Mesendoderm (in vitro differentiated cells): ENCODE data around the gene HIBADH.

ENCODE experiments used
- DNase-seq: peaks from one replicate; pipeline ENCODE4 v3.0.0; 2013
- H2AK5ac ChIP-seq: 2 replicates; pipeline ENCODE4 v1.6.1; 2013; ENCODE audit warnings: low read length, inconsistent platforms
- H2BK120ac ChIP-seq: 2 replicates; pipeline ENCODE4 v1.6.1; 2013; ENCODE audit warnings: low read depth, mild to moderate bottlenecking, low read length, moderate library complexity, mixed read lengths
- H2BK15ac ChIP-seq: replicated peaks from 2 replicates; pipeline ENCODE4 v1.6.1; 2013; ENCODE audit warnings: low read depth, mild to moderate bottlenecking, moderate library complexity
- H2BK5ac ChIP-seq: 2 replicates; pipeline ENCODE4 v1.6.1; 2013; ENCODE audit warnings: low read length, inconsistent platforms
- H3K18ac ChIP-seq: 2 replicates; pipeline ENCODE4 v1.6.1; 2013; ENCODE audit warnings: mild to moderate bottlenecking, low read length, mixed read lengths
- H3K23ac ChIP-seq: one replicate; pipeline ENCODE4 v1.6.1; 2013; ENCODE audit warnings: low read length
- H3K27ac ChIP-seq: 2 replicates; pipeline ENCODE4 v1.5.1; 2013; ENCODE audit warnings: low read depth, mild to moderate bottlenecking, inconsistent platforms, low read length, moderate library complexity
- H3K27me3 ChIP-seq: 2 replicates; pipeline ENCODE4 v1.6.1; 2013; ENCODE audit warnings: low read length, control low read depth, mild to moderate bottlenecking, inconsistent platforms; ENCODE audit not compliant: insufficient read depth, poor library complexity
- H3K36me3 ChIP-seq: 2 replicates; pipeline ENCODE4 v1.6.1; 2013; ENCODE audit warnings: low read length, inconsistent platforms; ENCODE audit not compliant: control insufficient read depth, insufficient read depth
- H3K4ac ChIP-seq: one replicate; pipeline ENCODE4 v1.6.1; 2013; ENCODE audit warnings: low read depth, mild to moderate bottlenecking, low read length, moderate library complexity
- H3K4me1 ChIP-seq: 2 replicates; pipeline ENCODE4 v1.6.1; 2013; ENCODE audit warnings: low read depth, low read length, inconsistent platforms; ENCODE audit not compliant: control insufficient read depth
- H3K4me2 ChIP-seq: 2 replicates; pipeline ENCODE4 v1.6.1; 2013; ENCODE audit warnings: low read length
- H3K4me3 ChIP-seq: 2 replicates; pipeline ENCODE4 v1.5.1; 2013; ENCODE audit warnings: mild to moderate bottlenecking, low read length
- H3K56ac ChIP-seq: one replicate; pipeline ENCODE4 v1.6.1; 2013; ENCODE audit warnings: low read length
- H3K79me1 ChIP-seq: 2 replicates; pipeline ENCODE4 v1.6.1; 2013; ENCODE audit warnings: low read length, inconsistent platforms
- H3K79me2 ChIP-seq: 2 replicates; pipeline ENCODE4 v1.6.1; 2013; ENCODE audit warnings: mild to moderate bottlenecking, low read length; ENCODE audit not compliant: control insufficient read depth, insufficient read depth
- H3K9ac ChIP-seq: 2 replicates; pipeline ENCODE4 v1.6.1; 2013; ENCODE audit warnings: low read length, inconsistent platforms
- H4K5ac ChIP-seq: one replicate; pipeline ENCODE4 v1.6.1; 2013; ENCODE audit warnings: low read length
- H4K8ac ChIP-seq: one replicate; pipeline ENCODE4 v1.6.1; 2013; ENCODE audit warnings: low read depth, mild to moderate bottlenecking, control low read depth, low read length, moderate library complexity
- WGBS: extraction: QIAGEN DNeasy Blood & Tissue Kit; methylation state at CpG from one replicate; pipeline ENCODE4 v1.1.7; 2013; ENCODE audit warnings: low lambda C conversion rate, missing lambda C conversion rate; ENCODE audit not compliant: insufficient coverage; ENCODE audit errors: extremely low coverage; 5-methylcytosine and 5-hydroxymethylcytosine counted together

HIBADH gene

DNA sequence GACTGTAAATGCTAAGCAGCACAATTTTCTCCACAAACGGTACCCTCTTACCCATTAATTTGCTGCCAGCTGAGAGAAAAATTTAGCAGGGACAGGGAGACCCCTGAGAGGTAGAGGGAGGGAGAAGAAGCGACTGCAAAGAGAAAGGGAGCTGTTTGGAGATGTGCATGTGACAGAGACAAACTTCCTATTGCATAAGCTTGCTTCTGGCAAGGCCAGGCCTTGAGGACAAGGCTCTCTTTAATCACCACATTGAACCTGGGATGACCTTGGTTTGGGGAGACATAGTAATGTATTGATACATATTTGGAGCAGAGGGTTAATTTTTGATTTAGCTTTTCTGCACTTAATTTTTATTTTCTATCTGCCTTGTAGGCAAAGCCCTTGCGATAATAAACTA lies 31.1 kb upstream of the HIBADH start:
- no peak overlapping the region for H3K56ac ChIP-seq
- no CpG with 5 or more reads among the region's 3 CpGs for WGBS
- H3K23ac ChIP-seq: no peak overlapping the region
- H3K4me1 ChIP-seq: no peaks in the 10 kb centered on the region
- H3K9ac ChIP-seq: no peak overlapping the region
- peak; percentile 18 for DNase-seq
- H3K27ac ChIP-seq: no peak overlapping the region
- no peak overlapping the region for H4K8ac ChIP-seq
- H3K18ac ChIP-seq: no peak overlapping the region
- no peak overlapping the region for H2BK5ac ChIP-seq
- no peaks in the 10 kb centered on the region for H3K79me1 ChIP-seq
- H2AK5ac ChIP-seq: no peak overlapping the region
- H4K5ac ChIP-seq: no peak overlapping the region
- no peak overlapping the region for H2BK15ac ChIP-seq
- no peaks in the 10 kb centered on the region for H3K79me2 ChIP-seq
- H3K4ac ChIP-seq: no peak overlapping the region
- no peak overlapping the region for H3K4me3 ChIP-seq
- no peaks in the 10 kb centered on the region for H3K27me3 ChIP-seq
- no peak overlapping the region for H2BK120ac ChIP-seq
- no peaks in the 10 kb centered on the region for H3K36me3 ChIP-seq
- H3K4me2 ChIP-seq: no peak overlapping the region

DNA sequence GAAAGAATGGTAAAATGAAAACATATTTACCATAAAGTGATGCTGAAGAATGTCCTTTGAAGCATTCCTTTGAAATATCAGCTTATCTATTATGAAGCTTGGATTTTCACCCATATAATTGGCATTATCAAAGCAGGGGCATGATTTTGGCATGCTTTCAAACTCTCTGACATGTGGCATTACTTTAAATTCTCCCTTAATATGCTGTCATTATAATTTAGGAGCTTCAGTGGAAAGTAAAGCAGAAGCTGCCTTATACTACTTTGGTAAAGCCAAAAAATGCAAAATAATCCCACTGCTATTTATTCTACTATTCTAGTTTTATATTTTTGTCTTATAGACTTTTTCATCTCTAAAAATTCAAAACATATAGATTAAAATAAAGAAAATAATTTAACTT lies 28.0 kb upstream of the HIBADH start:
- Histone ChIP-seq H2AK5ac (no peak overlapping the region), H3K56ac (no peak overlapping the region), H3K4ac (no peak overlapping the region), H3K79me2 (no peaks in the 10 kb centered on the region), H3K4me1 (no peaks in the 10 kb centered on the region), H3K36me3 (no peaks in the 10 kb centered on the region), H3K9ac (no peak overlapping the region), H3K79me1 (no peaks in the 10 kb centered on the region), H2BK120ac (no peak overlapping the region), H2BK5ac (no peak overlapping the region), H2BK15ac (no peak overlapping the region), H4K8ac (no peak overlapping the region), H3K27me3 (no peaks in the 10 kb centered on the region), H3K4me3 (no peak overlapping the region), H4K5ac (no peak overlapping the region), H3K18ac (no peak overlapping the region), H3K23ac (no peak overlapping the region), H3K27ac (no peak overlapping the region), H3K4me2 (no peak overlapping the region)
- no peak for DNase-seq

DNA sequence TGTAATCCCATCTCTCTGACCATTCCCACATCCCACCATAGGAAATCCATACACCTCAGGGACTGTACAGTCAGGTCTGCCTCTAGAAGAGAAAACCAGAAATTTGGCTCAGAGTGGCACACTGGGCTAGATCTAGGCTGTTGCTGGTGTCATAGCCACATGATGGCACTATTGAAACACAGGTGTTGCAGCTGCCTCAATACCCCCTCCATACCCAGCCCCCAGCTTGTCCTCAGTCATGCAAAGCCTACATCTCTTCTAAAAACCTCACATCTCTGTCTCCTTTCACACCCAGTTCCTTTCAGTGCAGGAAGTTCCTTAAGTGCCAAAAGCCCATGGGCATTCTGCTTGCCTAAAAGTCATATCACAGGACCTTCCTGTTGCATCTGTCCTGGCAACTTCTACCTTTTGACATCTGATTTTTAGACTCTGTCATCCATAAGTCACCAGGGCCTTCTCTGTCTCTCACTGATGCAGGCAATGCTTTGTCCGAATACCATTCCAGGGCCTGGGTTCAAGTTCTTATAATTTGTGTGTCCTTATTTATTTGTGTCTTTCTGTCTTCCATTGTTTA lies 27.0 kb upstream of the HIBADH start:
- no peaks in the 10 kb centered on the region for H3K79me1 ChIP-seq
- H4K5ac ChIP-seq: no peak overlapping the region
- no peak overlapping the region for H2AK5ac ChIP-seq
- no peaks in the 10 kb centered on the region for H3K79me2 ChIP-seq
- no peaks in the 10 kb centered on the region for H3K4me1 ChIP-seq
- no peak overlapping the region for H3K4ac ChIP-seq
- H3K27ac ChIP-seq: no peak overlapping the region
- H3K9ac ChIP-seq: no peak overlapping the region
- H2BK120ac ChIP-seq: no peak overlapping the region
- H3K4me3 ChIP-seq: no peak overlapping the region
- no peak overlapping the region for H4K8ac ChIP-seq
- H3K4me2 ChIP-seq: no peak overlapping the region
- no peaks in the 10 kb centered on the region for H3K36me3 ChIP-seq
- H3K18ac ChIP-seq: no peak overlapping the region
- H3K27me3 ChIP-seq: no peaks in the 10 kb centered on the region
- no peak overlapping the region for H2BK5ac ChIP-seq
- H3K23ac ChIP-seq: no peak overlapping the region
- peak; percentile 75 for DNase-seq
- no peak overlapping the region for H2BK15ac ChIP-seq
- H3K56ac ChIP-seq: peak overlapping the region; percentile 44
- no CpG with 5 or more reads among the region's 1 CpG for WGBS

DNA sequence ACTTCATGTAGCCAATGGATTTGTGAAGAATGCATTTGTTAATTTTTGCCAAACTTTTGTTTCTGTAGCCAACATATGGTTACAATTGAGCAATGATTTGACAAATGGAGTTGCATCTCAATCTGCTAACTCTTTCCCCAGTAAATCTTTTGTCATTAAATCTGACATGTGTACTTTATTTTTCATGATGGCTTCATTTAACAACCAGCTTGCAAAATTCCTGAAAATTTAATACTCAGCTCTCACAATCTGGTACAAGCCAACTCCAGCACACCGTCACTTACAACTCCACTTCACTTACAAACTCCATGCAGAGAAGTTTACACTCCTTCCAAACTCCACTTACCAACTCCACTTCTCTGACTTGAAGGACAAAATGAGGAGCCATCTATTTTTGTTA lies 26.5 kb upstream of the HIBADH start:
- no peak overlapping the region for H3K4ac ChIP-seq
- H2BK5ac ChIP-seq: no peak overlapping the region
- no peak overlapping the region for H3K23ac ChIP-seq
- H3K9ac ChIP-seq: no peak overlapping the region
- H2AK5ac ChIP-seq: no peak overlapping the region
- H3K27ac ChIP-seq: no peak overlapping the region
- no peaks in the 10 kb centered on the region for H3K79me1 ChIP-seq
- H3K4me1 ChIP-seq: no peaks in the 10 kb centered on the region
- DNase-seq: no peak
- no peak overlapping the region for H4K8ac ChIP-seq
- no peak overlapping the region for H3K18ac ChIP-seq
- H3K27me3 ChIP-seq: no peaks in the 10 kb centered on the region
- 100% methylated on average over 1 of the region's 1 CpG for WGBS
- no peak overlapping the region for H2BK15ac ChIP-seq
- H3K4me3 ChIP-seq: no peak overlapping the region
- no peak overlapping the region for H3K56ac ChIP-seq
- H3K36me3 ChIP-seq: no peaks in the 10 kb centered on the region
- H2BK120ac ChIP-seq: no peak overlapping the region
- H3K79me2 ChIP-seq: no peaks in the 10 kb centered on the region
- no peak overlapping the region for H4K5ac ChIP-seq
- H3K4me2 ChIP-seq: no peak overlapping the region

DNA sequence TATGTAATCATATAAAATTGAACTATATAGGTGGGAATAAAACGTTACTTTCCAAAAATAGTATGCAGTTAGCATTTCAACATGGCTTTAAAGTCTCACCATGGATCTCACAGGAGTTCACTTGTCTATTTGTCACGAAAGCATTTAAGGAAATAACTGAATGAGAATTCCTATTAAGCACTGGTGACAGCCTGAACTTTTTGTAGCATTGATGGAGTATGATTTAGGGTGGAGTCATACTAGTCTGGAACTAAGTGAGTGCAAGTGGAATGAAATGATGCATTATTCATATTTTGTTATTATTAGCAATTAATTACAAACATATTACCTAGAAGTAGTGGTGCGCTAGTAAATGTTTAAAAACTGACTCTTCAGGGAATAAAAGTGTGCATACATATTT lies 26.0 kb upstream of the HIBADH start:
- no peak overlapping the region for H3K4me3 ChIP-seq
- no peak overlapping the region for H3K56ac ChIP-seq
- no peak overlapping the region for H4K8ac ChIP-seq
- H3K18ac ChIP-seq: no peak overlapping the region
- DNase-seq: no peak
- no peak overlapping the region for H4K5ac ChIP-seq
- H3K79me2 ChIP-seq: no peaks in the 10 kb centered on the region
- H2BK5ac ChIP-seq: no peak overlapping the region
- H3K27me3 ChIP-seq: no peaks in the 10 kb centered on the region
- no peak overlapping the region for H2BK15ac ChIP-seq
- no peak overlapping the region for H3K4ac ChIP-seq
- H3K9ac ChIP-seq: no peak overlapping the region
- H3K36me3 ChIP-seq: no peaks in the 10 kb centered on the region
- no peak overlapping the region for H3K23ac ChIP-seq
- no CpG with 5 or more reads among the region's 3 CpGs for WGBS
- H2BK120ac ChIP-seq: no peak overlapping the region
- no peak overlapping the region for H2AK5ac ChIP-seq
- H3K79me1 ChIP-seq: no peaks in the 10 kb centered on the region
- no peak overlapping the region for H3K4me2 ChIP-seq
- no peaks in the 10 kb centered on the region for H3K4me1 ChIP-seq
- H3K27ac ChIP-seq: no peak overlapping the region

DNA sequence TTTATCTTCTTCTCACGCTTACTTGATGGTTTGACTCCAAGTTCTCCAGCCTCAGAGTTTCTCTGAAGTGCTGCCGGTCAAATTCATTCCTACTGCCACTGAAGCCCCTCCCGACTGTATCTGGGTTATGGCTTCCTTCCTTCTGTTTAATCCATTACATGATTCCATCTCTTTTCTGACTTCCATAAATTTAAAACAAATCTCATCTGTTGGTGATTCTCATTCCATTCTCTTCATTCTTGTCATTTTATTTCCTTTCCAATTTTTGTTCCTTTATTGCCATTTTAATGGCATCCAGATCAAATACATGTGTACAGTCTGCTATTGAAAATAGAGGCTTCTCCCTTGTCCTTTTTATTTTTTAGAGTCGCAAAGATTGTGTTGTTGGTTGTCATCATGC lies 25.4 kb upstream of the HIBADH start:
- H3K23ac ChIP-seq: no peak overlapping the region
- no peaks in the 10 kb centered on the region for H3K79me2 ChIP-seq
- no peaks in the 10 kb centered on the region for H3K79me1 ChIP-seq
- H3K27me3 ChIP-seq: no peaks in the 10 kb centered on the region
- H4K8ac ChIP-seq: no peak overlapping the region
- H2BK15ac ChIP-seq: no peak overlapping the region
- H2BK120ac ChIP-seq: no peak overlapping the region
- H3K9ac ChIP-seq: no peak overlapping the region
- no peak overlapping the region for H3K18ac ChIP-seq
- H3K56ac ChIP-seq: no peak overlapping the region
- no peak overlapping the region for H2BK5ac ChIP-seq
- DNase-seq: no peak
- no CpG with 5 or more reads among the region's 4 CpGs for WGBS
- no peak overlapping the region for H3K4me2 ChIP-seq
- no peaks in the 10 kb centered on the region for H3K36me3 ChIP-seq
- no peak overlapping the region for H3K27ac ChIP-seq
- H3K4me3 ChIP-seq: no peak overlapping the region
- no peak overlapping the region for H2AK5ac ChIP-seq
- no peak overlapping the region for H3K4ac ChIP-seq
- H4K5ac ChIP-seq: no peak overlapping the region
- no peaks in the 10 kb centered on the region for H3K4me1 ChIP-seq
